ENCODE data around the gene DNAJC4. TPM values are rescaled to one million over a fixed set of nuclear protein-coding genes. Genes with fewer than 3 reads are reported as not detected.

DNAJC4 gene
- total and polyA plus RNA-seq, 9 of the 15 experiments (the other 6 are each of a cell fraction or from before 2014, with no cell fraction given), result 4.0 to 32.6 (median 19.9) TPM

DNA sequence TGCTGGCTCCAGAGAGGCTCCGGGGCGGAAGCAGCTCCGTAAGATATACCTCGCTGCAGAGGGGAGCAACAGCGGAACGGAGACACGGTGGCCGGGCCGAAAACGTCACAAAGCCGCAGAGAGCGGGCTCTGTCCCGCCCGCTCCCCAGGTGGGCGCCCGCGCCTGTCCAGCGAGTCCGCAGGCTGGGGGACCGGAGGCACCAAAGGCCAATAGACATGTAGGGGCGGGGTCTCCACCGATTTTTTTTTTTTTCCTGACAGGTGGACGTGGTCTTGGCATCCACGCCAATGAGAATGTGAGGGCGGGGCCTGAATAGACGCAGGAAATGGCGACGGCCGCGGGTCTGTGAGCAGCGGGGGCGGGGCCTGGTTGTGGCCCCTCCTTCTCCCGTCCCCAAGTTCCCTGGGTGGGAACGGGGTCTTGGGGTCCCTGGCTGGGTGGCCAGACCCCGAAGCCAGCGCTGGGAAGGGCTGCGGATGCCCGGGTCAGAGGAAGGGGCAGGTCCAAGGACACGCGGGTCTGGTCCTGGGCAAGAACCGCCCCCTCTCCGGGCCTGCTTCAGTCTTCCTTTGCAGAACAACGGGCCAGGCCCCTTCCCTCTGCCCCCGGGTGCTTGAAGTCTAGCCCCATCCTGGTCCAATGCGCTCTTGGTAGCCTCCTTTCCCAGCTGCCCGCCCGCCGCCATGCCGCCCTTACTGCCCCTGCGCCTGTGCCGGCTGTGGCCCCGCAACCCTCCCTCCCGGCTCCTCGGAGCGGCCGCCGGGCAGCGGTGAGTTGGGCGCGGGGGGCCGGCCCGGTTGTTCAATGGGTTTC lies at the start of gene DNAJC4 (continued):
- TF ChIP-seq ARID4B (CRISPR knock-in tag; IDR thresholded peaks at IDR 0.05) (no peak), ZNF717 (CRISPR knock-in tag; IDR thresholded peaks at IDR 0.05) (no peak), ZNF699 (CRISPR knock-in tag; IDR thresholded peaks at IDR 0.05; ENCODE audit: insufficient replicate concordance) (no peak), BRCA1 (IDR thresholded peaks at IDR 0.05) (no peak), BRCA1 (CRISPR knock-in tag; IDR thresholded peaks at IDR 0.05) (no peak), ZSCAN32 (CRISPR knock-in tag; IDR thresholded peaks at IDR 0.05) (no peak), NRF1 (conservative IDR thresholded peaks at IDR 0.05 in 1 of 2, IDR thresholded peaks at IDR 0.05 in 1 of 2) (peak; percentile 83 to 86), DACH1 (IDR thresholded peaks at IDR 0.05; ENCODE audit: partially characterized antibody) (no peak), NFE2L1 (tag; IDR thresholded peaks at IDR 0.05; ENCODE audit: borderline replicate concordance, low read depth) (no peak), TEAD4 (IDR thresholded peaks at IDR 0.05; ENCODE audit: low read length) (peak; percentile 18; the same call in 1 of the 2 replicates), TEAD4 (CRISPR knock-in tag; IDR thresholded peaks at IDR 0.05; ENCODE audit: borderline replicate concordance) (no peak), CREM (IDR thresholded peaks at IDR 0.05; ENCODE audit: low read depth) (peak; percentile 84; the same call in 1 of the 2 replicates)
